Dermis blood vessel endothelial cell (primary cell): ENCODE results near the gene CLIC3. TPM values are rescaled to one million over a fixed set of nuclear protein-coding genes. Genes with fewer than 3 reads are reported as not detected.

Experiments used
- DNase-seq: peaks from one replicate; pipeline ENCODE4 v3.0.0; 2010
- total RNA-seq: library from RNA; depleted of rRNA; stranded (reverse); fragments of >200 nt; gene quantifications from 2 replicates; pipeline ENCODE4 v1.2.3, GENCODE V29; 2014

Gene CLIC3
- total RNA-seq, 1 donor from 2014 or later, result not detected

- no peak for DNase-seq
Observed at GRCh38 chr9:136951541-136952320, 44.6 kb downstream of the CLIC3 start, which contains the start of gene LCN12. TSS of gene LCN12 (plus strand) at chr9:136952273. CDS start at chr9:136952328, 55 bp downstream.

GRCh38 chr9:136950656-136951276, 45.6 kb downstream of the CLIC3 start:
- peak; percentile 24 for DNase-seq

- peak; percentile 93 for DNase-seq
Observed at GRCh38 chr9:136949817-136950655, 46.3 kb downstream of the CLIC3 start.

- DNase-seq, result no peak
Observed at GRCh38 chr9:136949239-136949816, 47.0 kb downstream of the CLIC3 start.

GRCh38 chr9:136947955-136948510, 48.3 kb downstream of the CLIC3 start:
- peak; percentile 63 for DNase-seq

- no peak for DNase-seq
Observed at GRCh38 chr9:136947028-136947891, 49.1 kb downstream of the CLIC3 start.

GRCh38 chr9:136946228-136947027, 49.9 kb downstream of the CLIC3 start:
- no peak for DNase-seq

- DNase-seq, result no peak
Observed at GRCh38 chr9:136945333-136946227, 50.8 kb downstream of the CLIC3 start.

Other genes with a start within 250 kb of the CLIC3 start
- gene LCN6, start 248.0 kb downstream of the CLIC3 start, total RNA-seq, result 0.68 TPM in 1 of 2 replicates, not detected in the other
- not detected in 2 replicates for gene LCN8, start 238.3 kb downstream of the CLIC3 start, total RNA-seq
- gene LCN15, start 232.1 kb downstream of the CLIC3 start, total RNA-seq, result 0.05 TPM in 1 of 2 replicates, not detected in the other
- gene TMEM141, start 205.2 kb downstream of the CLIC3 start, total RNA-seq, result 47.9 and 98.5 TPM in 2 replicates
- 0.37 and 1.0 TPM in 2 replicates for gene CCDC183, start 200.2 kb downstream of the CLIC3 start, total RNA-seq
- 69.1 and 95.8 TPM in 2 replicates for gene RABL6, start 188.6 kb downstream of the CLIC3 start, total RNA-seq
- gene AJM1, start 154.1 kb downstream of the CLIC3 start, total RNA-seq, result 1.0 TPM in 2 replicates
- 99.0 and 104 TPM in 2 replicates for gene PHPT1, start 147.2 kb downstream of the CLIC3 start, total RNA-seq
- 2.0 and 5.1 TPM in 2 replicates for gene MAMDC4, start 144.2 kb downstream of the CLIC3 start, total RNA-seq
- gene EDF1, start 130.3 kb downstream of the CLIC3 start, total RNA-seq, result 309 and 438 TPM in 2 replicates
- gene TRAF2, start 110.1 kb downstream of the CLIC3 start, total RNA-seq, result 20.6 and 24.2 TPM in 2 replicates
- gene FBXW5, start 51.8 kb downstream of the CLIC3 start, total RNA-seq, result 255 and 270 TPM in 2 replicates
- 1.7 TPM in 1 of 2 replicates, not detected in the other for gene C8G, start 51.3 kb downstream of the CLIC3 start, total RNA-seq
- not detected in 2 replicates for gene LCN12, start 44.3 kb downstream of the CLIC3 start, total RNA-seq
- gene PTGDS, start 19.1 kb downstream of the CLIC3 start, total RNA-seq, result 0.17 and 0.60 TPM in 2 replicates
- not detected in 2 replicates for gene LCNL1, start 13.6 kb downstream of the CLIC3 start, total RNA-seq
- 13.5 and 17.9 TPM in 2 replicates for gene PAXX, start 4.1 kb downstream of the CLIC3 start, total RNA-seq
- gene ABCA2, start 31.7 kb upstream of the CLIC3 start, total RNA-seq, result 8.5 and 13.3 TPM in 2 replicates
- gene FUT7, start 35.5 kb upstream of the CLIC3 start, total RNA-seq, result not detected in 2 replicates
- 39.7 and 46.8 TPM in 2 replicates for gene NPDC1, start 49.6 kb upstream of the CLIC3 start, total RNA-seq
- not detected in 2 replicates for gene ENTPD2, start 57.5 kb upstream of the CLIC3 start, total RNA-seq
- gene SAPCD2, start 74.0 kb upstream of the CLIC3 start, total RNA-seq, result 6.0 and 36.3 TPM in 2 replicates
- 27.0 and 27.2 TPM in 2 replicates for gene UAP1L1, start 80.9 kb upstream of the CLIC3 start, total RNA-seq
- gene MAN1B1, start 90.4 kb upstream of the CLIC3 start, total RNA-seq, result 73.1 and 76.6 TPM in 2 replicates
- 81.5 and 98.5 TPM in 2 replicates for gene DPP7, start 118.2 kb upstream of the CLIC3 start, total RNA-seq
- gene GRIN1, start 142.6 kb upstream of the CLIC3 start, total RNA-seq, result 0.05 and 0.17 TPM in 2 replicates
- gene LRRC26, start 173.5 kb upstream of the CLIC3 start, total RNA-seq, result not detected in 2 replicates
- not detected in 2 replicates for gene TMEM210, start 175.5 kb upstream of the CLIC3 start, total RNA-seq
- gene ANAPC2, start 192.0 kb upstream of the CLIC3 start, total RNA-seq, result 23.1 and 33.6 TPM in 2 replicates
- 112 and 128 TPM in 2 replicates for gene SSNA1, start 192.1 kb upstream of the CLIC3 start, total RNA-seq
- gene TPRN, start 204.2 kb upstream of the CLIC3 start, total RNA-seq, result 4.6 and 6.6 TPM in 2 replicates
- 31.1 TPM in 2 replicates for gene TMEM203, start 209.1 kb upstream of the CLIC3 start, total RNA-seq
- 3.4 and 5.8 TPM in 2 replicates for gene NDOR1, start 209.1 kb upstream of the CLIC3 start, total RNA-seq
- gene RNF208, start 225.7 kb upstream of the CLIC3 start, total RNA-seq, result 0.14 TPM in 1 of 2 replicates, not detected in the other
- 0.17 and 0.37 TPM in 2 replicates for gene CYSRT1, start 228.6 kb upstream of the CLIC3 start, total RNA-seq
- not detected in 2 replicates for gene RNF224, start 230.9 kb upstream of the CLIC3 start, total RNA-seq
- gene SLC34A3, start 234.3 kb upstream of the CLIC3 start, total RNA-seq, result not detected in 2 replicates
- gene TUBB4B, start 244.7 kb upstream of the CLIC3 start, total RNA-seq, result 128 and 305 TPM in 2 replicates